DMS53 (cell line): ENCODE measurements around the gene PTPRN2.

ENCODE experiments used
- DNase-seq: peaks from one replicate; lab custom pipeline; 2025; lab: John Stamatoyannopoulos, UW

PTPRN2 gene

DNA sequence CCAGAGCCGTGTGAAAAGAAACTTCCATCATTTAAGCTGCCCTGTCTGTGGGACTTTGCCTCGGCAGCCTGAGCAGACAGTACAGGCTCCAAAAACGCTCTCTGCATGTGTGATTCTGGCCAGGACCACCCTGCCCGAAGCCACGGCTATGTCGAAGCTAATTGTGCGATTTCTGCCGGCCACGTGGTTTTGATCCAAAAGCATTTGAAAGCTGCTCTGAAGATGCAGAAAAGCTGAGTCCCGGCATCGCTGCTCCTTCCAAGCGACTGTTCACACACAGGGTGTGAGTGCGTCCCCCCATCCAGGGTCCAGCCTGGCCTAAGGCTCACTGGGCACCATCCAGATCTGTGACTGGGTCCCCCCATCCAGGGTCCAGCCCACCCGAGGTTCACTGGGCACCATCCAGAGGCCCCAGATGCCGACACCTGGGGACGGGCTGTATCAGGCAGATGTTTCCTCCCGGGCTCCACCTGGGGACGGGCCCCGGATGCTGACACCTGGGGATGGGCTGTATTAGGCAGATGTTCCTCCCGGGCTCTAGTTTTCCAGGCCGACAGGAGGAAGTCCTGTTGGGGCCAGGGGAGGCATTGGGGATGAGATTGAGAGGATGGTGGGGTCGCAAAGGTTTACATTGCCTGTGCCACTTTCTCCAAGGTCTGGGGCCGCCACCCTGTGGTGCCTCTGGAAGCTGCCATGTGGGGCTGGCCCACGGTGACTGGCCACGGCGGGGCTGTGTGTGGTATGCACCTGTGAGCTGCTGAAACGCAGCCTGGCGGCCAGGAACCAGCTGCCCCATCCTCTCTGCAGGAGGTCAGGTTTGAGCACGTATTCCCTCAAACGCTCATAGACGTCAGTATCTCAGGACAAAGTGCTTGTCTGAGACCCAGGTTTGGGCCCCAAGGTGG is 723.5 kb downstream of the PTPRN2 start:
- DNase-seq, result no peak

DNA sequence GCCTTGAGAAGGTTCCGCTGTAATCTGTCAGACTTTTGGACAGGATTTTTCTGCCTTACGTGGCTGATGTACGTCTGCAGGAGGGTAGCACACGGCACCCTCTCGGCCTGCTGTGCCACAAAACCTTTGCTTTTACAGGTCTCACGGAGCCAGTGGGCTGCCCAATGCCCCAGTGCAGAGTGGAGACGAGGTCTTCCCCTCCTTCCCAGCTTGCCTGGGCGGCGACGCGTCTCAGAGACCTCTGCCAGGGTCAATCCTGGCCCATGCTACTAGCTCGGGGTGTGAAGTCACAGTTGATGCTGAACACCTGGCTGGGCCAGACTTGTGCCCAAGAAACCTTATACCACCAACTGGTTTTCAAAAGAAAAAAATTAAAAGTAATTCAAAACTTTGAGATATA is 724.4 kb downstream of the PTPRN2 start:
- DNase-seq, result no peak

DNA sequence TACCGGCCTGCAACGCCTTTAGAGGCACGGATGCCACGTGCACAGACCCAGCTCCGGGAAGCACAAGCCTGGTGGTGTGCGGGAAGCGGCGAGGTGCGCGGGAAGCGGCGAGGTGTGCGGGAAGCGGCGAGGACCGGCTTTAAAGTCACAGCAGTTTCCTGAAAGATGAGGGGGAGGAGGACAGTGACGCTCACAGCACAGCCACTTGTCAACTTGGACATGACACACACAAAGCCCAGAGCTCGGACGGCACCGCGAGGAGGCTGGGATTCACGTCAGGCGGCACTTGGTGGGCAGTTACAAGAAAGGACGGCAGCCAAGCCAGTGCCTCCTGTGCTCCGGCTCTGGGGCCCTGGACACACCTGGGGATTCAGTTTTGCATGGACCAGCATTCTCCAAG is 724.9 kb downstream of the PTPRN2 start:
- DNase-seq, result no peak

DNA sequence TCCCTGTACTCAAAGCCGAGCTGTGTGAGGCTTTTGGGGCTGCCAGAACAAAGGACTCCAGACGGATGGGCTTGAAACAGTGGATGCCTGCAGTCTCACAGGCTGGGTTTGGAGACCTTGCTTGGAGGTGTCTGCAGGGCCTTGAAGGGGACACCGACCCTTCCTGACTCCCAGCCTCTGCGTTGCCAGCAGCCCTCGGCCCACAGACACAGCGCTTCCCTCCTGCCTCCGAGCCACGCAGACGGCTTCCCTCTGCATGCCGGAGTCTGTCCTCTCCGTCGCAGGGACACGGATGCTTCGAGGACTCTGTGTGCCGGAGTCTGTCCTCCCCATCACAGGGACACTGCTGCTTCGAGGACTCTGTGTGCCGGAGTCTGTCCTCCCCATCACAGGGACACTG is 726.1 kb downstream of the PTPRN2 start:
- DNase-seq, result no peak

DNA sequence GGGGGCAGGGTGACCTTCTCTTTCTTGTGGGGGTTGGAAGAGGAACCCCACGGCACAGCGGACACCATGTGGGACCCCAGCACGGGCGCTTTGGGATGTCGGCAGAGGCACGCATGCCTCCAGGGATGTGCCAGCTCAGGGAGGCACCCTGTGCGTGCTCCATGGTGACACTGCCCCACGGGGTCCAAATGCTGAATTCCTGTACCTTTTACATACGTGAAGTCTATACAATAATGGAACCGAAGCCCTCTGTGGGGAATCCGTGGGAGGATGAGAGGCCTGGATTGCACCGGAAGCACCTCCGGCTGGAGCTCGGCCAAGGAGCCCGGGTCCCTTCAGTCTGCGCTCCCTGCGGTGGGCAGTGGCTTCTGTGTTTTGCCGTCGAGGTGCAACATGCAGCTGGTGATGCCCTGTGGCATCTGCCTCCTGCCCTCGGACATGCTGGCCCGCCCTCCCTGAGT is 726.6 kb downstream of the PTPRN2 start:
- no peak for DNase-seq

DNA sequence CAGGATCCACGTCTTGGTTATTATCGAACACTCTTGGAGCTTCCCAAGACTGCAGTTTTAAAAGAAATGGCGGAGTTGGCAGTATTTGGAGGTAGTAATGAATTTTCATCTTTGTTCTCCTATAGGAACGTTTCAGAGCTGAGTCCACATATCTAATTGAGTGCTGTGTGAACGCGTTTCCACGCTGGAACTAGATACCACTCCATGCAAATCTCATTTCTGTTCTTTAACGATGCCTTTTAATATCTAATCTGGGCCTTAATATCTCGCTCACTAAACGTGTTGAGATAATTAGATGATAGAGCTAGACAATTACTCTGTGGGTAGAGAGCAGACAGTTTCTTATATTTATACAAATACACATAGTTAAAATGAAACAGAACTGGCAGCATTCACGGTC is 727.2 kb downstream of the PTPRN2 start:
- no peak for DNase-seq

DNA sequence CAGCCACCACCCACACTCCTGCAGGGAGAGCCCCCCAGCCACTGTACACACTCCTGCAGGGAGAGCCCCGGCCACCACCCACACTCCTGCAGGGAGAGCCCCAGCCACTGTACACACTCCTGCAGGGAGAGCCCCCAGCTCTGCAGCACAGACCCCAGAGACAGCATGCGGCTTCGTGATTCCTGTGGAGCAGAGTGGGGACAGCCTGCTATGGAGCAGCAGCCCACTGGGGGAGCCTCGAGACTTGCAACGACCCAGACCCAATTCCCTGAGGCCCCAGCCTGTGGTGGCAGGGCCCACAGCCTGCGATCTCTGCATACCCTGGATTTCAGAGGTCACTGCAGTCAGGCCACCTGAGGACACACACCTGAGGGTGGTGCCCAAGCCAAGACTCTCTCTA is 727.7 kb downstream of the PTPRN2 start:
- no peak for DNase-seq

DNA sequence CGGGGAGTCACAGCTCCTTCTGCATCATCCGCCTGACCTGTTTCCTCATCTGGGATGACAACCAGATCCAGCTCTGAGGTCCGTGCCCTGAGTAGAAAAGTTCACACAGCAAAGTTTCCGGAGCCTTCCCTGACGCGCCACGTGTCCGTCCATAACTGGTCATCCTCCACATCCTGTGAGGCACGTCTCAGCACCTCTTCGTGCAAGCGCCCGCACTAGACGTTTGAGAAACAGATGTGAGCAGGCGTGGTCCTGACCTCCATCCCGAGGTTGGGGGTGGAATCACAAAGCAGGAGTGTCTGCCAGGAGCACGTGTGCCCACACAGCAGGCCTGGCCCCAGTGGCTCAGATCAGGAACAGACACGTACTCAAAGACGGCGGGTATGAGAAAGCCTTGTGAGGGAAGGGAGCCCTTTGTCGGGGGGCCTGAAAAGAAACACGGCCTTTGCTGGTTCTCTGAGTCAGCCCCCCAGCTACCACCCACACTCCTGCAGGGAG is 730.0 kb downstream of the PTPRN2 start:
- no peak for DNase-seq

DNA sequence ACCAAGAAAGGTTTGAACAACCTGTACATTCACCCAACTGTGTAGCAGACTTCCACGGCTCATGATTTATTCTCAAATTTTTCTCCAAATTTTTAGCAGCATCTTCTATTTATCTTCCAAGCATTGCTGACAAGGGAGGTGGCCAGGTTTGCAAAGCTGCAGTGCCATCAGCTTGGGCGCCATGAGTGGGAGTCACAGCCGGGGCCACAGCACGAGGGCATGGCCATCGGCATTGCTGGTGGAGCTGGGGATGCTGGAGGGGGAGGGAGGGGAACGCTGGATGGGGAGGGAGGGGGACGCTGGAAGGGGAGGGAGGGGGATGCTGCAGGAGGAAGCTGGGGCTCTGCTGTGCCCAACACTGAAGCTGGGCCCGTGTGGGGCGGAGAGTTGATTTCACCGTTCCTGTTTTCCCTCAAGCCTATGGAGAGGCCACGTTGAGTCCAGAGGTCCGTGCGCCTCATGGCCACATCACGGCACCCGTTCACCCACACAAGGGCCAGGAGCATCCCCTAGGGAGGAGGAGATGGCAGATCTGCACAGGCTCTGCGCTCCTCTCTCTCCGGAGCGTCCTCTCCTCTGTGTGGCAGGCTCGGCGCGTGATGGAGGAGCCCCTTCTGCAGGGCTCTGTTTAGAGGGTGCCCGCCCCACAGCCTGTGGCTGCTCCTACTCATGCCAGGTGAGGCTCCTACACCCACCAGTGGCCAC is 730.6 kb downstream of the PTPRN2 start:
- no peak for DNase-seq

DNA sequence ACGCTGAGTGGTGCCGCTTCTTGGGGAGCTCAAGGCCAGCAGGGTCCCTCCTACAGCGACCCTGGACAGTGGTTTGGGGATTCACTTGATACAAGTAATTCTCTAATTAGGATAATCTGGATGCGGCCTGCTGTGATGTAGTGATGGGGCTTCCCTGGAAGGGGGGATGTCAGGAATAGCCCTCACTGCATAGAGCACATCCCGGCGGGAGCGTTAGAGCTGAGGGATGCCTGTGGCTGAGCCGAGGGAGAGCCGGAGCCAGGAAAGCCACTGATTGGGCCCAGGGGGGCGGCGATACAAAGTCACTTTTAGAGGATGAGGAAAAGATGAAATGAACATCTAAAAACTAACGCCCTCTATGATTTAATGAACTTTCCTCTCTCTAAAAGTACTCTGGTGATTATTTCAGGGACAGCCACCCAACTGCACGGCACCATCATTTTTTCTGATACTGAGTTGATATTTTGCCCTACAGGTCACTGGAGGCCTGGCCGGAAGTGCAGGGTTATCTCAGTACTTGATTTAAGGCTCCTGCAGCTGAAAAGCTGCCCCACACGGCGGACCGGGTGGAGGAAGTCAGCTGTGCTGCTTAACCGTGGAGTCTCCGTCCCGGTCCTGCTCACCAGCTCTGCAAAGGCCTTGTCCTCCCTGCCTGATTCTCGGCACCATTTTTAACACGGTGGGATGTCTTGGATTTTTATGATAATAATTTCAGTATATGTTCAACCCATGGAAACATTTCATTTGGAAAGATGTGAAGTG is 732.0 kb downstream of the PTPRN2 start:
- no peak for DNase-seq

DNA sequence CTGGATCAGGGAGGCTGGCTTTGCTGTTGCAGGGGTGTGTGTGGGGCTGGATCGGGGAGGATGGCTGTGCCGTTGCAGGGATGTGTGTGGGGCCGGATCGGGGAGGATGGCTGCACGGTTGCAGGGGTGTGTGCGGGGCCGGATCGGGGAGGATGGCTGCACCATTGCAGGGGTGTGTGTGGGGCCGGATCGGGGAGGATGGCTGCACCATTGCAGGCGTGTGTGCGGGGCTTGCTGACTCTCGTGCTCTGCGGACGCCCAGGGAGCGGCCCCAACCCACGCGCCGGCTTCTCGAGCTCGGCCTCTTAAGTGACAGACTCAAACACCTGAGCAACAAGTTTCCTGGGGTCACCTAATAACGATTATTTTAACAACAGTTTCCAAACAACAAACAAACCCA is 732.6 kb downstream of the PTPRN2 start:
- no peak for DNase-seq

DNA sequence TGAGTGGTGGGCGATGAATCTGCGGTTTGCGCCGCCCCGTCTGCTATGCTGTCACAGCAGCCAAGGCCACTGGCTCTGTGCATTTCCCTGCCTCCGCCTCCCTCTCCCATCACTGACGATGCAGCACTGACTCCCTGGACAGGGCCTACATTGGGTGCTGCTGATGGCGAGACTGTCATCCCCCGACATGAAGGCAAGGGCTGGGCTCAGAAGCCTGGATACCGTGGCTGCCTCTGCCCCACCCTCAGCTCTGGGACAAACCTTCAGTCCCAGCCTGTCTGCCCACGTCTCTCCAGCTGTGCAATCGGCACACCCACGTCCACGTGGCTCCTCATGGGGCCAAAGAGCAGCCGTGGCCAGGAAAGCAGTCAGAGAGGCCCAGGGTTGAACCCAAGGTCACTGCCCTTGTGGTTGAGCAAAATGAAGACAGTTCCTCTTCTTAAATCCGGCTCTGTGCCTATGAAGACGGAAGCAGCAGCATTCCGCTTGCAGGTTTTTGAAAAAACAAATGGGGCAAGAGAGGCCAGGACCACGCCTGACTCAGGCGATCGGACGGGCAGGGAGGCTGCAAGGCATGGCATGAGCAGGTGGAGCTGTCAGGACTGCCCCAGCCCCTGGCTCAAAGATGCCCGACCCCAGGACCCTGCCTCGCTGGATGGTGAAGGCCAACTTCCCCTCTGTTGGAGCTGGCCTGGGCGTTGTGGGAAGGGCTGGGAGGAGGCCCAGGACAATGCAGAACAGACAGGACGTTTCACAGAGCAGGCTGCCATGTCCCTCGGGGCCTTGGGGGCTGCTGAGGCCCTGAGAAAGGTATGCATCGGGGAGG is 733.3 kb downstream of the PTPRN2 start:
- no peak for DNase-seq

DNA sequence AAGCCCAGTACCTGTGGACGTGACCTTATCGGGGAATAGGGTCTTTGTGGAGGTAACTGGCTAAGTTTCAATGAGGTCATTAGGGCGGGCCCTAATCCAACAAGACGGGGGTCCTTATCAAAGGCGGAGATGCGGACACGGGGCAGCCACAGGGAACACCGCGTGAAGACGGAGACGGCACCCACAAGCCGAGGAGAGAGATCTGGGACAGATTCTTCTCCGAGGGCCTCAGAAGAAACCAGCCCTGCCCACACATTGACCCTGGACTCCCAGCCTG is 733.9 kb downstream of the PTPRN2 start:
- no peak for DNase-seq

DNA sequence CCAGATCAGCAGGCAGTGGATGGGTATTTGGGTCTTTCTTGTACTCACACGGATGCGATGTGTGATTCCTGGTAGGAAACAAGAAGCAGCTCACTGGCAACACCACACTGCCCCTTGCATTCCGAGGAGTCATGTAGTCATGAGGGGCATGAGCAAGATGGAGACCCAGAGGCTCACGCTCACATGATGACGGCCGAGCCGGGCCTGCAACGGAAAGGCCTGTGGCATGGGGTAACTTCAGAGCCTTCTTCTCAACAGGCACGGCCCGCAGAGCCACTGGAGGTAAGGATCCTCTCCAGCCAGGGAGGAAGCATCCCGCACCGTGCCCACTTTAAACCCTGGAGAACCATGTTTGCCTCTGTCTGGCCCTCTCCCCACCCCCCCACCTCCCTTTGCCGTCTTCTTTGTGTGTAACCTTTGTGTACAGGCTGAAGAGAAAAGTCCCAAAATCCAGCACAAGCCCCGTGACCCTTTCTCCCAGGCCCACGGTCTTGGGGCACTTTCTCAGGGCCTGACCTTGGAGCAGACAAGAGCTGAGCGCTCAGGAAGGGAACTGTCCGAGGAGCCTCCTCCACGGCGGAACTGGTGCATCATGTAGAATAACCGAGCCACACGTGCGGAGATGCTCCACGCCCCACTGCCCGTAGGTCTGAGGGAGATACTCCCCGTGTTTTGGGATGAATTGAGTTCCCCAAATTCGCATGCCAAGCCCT is 734.4 kb downstream of the PTPRN2 start:
- DNase-seq, result no peak

DNA sequence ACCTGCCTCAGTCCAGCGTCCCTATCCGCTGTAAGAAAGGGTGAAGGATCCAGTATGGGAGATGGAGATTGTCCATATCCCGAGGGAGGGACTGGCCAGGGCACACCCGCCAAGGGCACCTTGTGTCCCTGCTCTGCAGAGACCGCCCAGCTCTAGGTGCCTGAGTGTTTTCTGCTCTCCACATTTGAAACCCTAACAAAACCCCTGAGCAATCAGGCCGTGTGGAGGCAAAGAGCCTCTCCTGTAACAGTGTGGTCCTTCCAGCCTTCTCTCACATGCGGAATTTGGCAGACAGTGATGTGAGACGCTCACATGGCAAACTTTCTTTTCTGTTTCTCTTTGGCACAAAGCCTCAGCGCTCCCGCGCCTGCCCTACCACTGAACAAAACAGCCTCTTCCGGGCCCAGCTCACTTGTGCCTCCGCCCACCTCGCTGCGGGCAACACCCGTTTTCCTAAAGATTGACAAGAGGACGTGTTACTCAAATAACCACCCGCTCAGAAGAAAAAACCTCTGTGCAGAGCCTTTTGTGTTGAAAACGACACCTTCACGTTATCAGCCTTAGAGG is 736.0 kb downstream of the PTPRN2 start:
- no peak for DNase-seq

DNA sequence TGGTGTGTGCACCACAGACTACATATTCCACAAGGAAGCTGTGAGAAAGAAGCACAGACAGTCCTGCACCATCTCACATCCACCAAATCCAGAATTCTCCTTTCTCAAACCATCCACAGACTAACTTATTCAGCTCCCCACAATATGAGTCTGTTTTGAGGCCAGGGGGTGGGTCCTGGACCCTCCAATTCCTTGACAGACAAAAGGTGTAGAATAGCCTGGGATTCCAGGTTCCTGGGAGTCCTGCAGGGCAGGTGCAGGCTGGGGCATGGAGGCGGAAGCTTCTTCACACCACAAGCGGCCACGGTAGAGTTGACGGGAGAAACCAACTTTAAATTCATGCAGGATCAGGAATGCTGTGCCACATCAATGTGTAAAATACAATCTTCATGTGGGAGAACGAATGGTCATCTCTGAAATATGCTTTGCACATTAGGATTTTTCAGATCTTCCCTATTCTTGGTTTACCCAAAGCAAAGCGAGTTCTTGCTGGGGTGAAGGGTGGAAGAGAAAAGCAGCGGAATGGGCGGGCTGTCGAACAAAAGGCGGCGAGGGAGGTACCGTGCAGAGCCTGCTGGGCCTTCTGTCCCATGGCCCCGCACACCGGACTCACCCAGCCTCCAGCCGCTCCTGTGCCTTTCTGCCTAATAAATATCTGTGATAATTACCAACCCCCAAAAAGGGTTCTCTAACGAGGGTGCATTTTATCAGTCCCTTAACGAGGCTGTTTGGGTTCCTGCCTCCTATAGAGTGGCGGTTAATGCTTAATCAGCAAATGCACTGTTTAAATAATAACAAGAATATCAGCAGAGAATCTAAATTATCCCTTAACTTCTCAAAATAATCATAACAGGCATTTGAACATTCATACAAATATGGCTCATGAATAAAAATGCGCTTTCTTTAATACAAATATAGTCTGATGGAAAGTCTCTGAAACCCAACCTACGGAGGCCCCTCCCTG is 736.9 kb downstream of the PTPRN2 start:
- no peak for DNase-seq

DNA sequence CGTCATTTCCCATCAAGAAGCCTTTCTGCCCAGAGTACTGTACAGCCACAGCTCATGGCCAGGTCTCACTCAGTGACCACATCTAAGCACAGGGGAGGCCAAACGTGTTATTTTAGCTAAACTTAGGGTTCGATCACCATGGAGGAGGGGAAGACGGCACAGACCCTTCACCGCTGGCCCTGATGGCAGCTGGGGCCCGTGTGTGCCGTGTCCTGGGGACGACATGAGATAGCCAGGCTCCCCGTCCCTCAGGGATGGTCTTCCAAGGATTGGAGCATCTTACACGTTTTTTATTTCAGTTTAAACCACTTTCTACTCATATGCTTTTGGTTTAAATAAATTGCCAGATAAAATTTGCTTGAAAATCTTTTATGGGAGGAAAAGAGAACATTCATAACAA is 737.9 kb downstream of the PTPRN2 start:
- no peak for DNase-seq

DNA sequence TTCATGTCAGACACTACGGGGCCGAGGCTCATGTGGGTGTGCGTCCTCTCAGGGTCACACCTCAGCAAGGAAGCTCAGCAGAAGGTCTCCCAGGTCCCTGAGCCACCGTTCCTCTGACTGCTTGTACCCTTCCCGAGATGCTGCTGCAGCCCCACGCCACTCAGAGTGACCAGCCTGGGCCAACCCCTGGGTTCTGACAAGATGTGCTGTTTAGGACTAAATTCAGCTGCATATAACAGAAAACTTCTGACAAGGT is 738.4 kb downstream of the PTPRN2 start:
- DNase-seq, result no peak

DNA sequence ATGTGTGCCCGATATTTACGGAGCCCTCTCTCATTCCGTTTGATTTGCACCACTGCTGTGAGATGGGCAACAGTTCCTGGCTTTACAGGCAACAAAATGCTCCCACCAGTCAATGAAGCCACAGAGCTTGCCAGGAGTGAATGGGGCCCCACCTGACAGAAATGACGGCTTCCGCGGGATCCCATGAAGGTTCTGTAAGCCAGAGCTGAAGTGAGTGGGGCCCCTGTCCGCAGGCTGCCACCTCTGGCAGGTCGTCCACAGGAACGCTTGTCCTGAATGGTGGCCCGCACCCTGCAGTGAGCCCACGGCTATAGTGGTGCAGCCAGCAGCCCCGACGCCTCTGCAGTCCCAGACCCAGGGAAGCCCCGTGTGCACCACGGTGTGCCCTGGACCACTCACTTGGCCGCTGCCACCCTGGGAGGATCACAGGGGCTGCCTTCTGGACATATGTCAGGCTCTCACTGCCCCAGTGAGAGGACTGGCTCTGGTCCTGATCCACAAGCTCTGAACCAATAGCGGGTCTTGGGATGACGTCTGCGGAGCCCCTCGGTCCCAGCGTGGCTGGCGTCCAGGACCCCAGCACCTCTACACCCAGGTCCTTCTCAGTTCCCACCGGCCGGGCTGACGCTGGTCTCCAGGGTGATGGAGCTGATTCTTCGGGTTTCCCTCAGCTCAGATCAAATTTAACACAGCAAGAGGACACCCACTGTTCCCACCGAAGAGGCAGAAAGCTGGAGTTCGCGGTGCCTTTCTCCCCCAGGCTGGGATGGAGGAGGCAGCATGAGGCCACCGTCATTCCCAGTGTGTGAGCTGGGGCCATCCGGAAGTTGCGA is 738.9 kb downstream of the PTPRN2 start:
- no peak for DNase-seq
